Fibroblast of skin of abdomen (primary cell): Measurements from ENCODE around the gene TAOK1.

Source experiments
- DNase-seq: peaks from one replicate; pipeline ENCODE4 v3.0.0-alpha.2; 2013

Gene TAOK1

GRCh38 chr17:29584452-29585079 lies 194.4 kb downstream of the TAOK1 start:
- no peak for DNase-seq

- peak; percentile 26 for DNase-seq
These were observed 195.1 kb downstream of the TAOK1 start for GRCh38 chr17:29585080-29585751.

GRCh38 chr17:29586676-29587469 lies 196.7 kb downstream of the TAOK1 start:
- no peak for DNase-seq

GRCh38 chr17:29587591-29587990 lies 197.4 kb downstream of the TAOK1 start:
- DNase-seq = no peak

GRCh38 chr17:29588017-29588561 lies 197.9 kb downstream of the TAOK1 start:
- DNase-seq = no peak

- DNase-seq = no peak
These were observed 198.6 kb downstream of the TAOK1 start for GRCh38 chr17:29588562-29589411.

- DNase-seq = peak; percentile 87
These were observed 199.6 kb downstream of the TAOK1 start, which contains the start of gene GIT1 for GRCh38 chr17:29589524-29590410. Gene GIT1 (minus strand): TSS chr17:29589648. CDS start chr17:29589378, 270 bp downstream.

GRCh38 chr17:29590411-29591145 lies 200.4 kb downstream of the TAOK1 start:
- peak; percentile 63 for DNase-seq

- peak; percentile 73 for DNase-seq
These were observed 201.1 kb downstream of the TAOK1 start for GRCh38 chr17:29591146-29591736.

GRCh38 chr17:29591737-29592608 lies 201.8 kb downstream of the TAOK1 start:
- DNase-seq = peak; percentile 78

GRCh38 chr17:29592850-29593551 lies 202.8 kb downstream of the TAOK1 start, which contains the start of gene ANKRD13B:
Gene ANKRD13B (plus strand): TSS chr17:29593132. CDS start chr17:29593622, 490 bp downstream.
- no peak for DNase-seq

GRCh38 chr17:29593591-29594518 lies 203.7 kb downstream of the TAOK1 start:
- DNase-seq = no peak

GRCh38 chr17:29594519-29595090 lies 204.4 kb downstream of the TAOK1 start:
- no peak for DNase-seq

GRCh38 chr17:29595107-29595942 lies 205.2 kb downstream of the TAOK1 start:
- DNase-seq = peak; percentile 41

- DNase-seq = no peak
These were observed 206.0 kb downstream of the TAOK1 start for GRCh38 chr17:29595943-29596774.
